ENCODE data around the gene RAD51B.
A peak's percentile ranks its signal among the peaks of the same experiment; 100 is the strongest.
"Not testable (repeated sequence)": the region's sequence is repeated elsewhere in the genome, so short reads cannot be mapped to it uniquely, and the experiment has no call there.

Gene RAD51B

DNA sequence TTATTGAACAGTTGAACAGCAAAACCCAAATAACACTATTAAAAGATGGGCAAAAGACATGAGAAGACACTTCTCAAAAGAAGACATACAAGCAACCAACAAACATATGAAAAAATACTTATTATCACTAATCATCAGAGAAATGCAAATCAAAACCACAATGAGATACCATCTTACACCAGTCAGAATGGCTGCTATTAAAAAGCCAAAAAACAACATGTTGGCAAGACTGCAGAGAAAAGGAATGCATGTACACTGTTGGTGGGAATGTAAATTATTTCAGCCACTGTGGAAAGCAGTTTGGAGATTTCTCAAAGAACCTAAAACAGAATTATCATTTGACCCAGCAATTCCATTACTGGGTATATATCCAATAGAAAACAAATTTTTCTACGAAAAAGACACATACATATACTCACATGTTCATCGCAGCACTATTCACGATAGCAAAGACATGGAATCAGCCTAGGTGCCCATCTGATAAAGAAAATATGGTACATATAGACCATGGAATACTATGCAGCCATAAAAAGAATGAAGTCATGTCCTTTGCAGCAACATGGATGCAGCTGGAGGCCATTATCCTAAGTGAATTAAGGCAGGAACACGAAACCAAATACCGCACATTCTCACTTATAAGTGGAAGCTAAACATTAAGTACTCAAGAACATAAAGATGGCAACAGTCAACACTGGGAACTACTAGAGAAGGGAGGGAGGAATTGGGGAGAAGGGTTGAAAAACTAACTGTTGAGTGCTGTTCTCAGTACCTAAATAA is 367.1 kb downstream of the RAD51B start:
- not testable (repeated sequence) for DNase-seq

DNA sequence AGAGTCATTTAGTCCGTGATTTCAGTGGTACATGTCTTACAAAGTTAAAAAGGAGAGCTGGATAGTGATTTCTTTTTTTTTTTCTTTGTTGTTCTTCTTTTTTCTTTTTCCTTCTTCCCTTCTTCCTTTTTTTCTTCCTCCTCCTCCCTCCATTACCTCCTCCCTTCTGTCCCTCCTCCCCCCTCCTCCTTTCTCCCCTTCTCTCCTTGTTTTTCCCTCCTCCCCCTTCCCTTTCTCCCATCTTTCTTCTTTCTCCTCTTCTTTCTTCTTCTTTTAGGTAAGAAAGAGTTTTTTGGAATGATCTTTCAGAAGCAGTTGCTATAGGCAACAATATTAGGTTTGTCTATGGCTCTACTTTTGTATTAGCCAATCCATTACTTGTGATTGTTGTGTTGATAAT is 368.6 kb downstream of the RAD51B start:
- DNase-seq, result no peak

DNA sequence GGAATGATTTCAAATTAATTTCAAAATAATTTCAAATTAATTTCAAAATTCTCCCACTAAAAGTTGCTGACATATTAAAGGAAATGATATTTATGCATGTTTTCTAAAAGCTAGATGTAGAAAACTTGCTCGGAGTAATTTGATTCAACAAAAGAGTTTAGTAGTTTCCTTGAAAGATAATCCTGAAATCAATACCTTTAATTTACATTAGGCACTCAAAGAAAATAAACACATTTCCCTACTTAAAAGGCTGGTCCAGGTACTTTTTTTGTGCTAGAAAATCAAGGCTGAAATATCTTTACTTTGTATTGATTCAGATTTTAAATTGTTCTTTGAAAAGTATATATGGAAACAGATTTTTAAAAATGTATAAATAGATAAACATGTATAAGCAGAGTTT is 370.5 kb downstream of the RAD51B start:
- DNase-seq, result no peak

DNA sequence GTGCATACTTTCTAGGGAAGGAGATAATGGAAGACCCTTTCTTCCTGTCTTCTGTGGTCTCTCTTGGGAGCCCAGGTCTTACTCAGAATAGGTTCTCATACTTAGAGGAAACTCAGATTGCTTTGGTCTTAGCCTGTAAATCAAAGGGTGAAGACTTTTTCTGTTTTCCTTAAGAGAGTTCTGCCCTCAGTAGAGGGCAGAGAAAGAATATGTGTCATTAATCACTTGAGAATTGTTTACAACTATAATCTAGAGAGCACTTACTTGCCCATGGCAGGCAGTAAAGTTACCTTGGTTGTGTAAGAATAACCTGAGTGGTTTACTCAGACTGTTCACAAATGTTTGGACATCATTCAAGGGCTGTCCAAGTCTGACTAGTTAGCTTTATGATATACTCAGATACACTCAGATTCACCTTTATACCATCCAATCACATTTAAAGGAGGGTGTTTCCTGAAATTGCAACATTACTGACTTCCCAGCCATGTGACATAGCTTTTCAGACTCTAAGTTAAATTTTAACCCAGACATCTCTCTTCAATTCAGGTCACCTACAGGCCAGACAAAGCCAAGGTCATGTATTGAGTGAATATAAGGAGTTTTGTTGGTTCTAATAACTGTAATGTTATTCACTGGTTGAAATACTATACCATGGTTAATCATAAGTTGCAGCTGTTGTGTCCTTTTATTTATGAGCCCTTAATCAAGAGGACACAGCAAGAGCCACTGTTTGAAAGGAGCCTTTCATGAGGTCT is 372.2 kb downstream of the RAD51B start:
- DNase-seq, result no peak

DNA sequence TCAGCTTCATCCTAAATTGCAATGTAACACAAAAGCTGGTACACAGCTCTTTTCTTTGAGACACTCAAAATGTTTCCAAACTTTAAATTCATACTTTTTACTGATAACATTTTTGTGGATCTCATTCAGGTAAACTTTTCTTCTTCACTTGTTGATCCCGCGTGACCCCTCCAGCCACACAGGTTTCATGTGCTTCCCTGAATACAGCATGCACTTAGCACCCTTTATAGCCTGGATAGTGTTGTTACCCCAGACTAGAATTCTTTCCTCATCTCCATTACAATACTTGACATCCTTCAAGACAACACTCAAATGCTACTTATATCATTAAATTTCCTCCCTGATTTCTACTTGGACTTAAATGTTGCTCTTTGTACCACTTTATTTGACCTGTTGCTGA is 373.4 kb downstream of the RAD51B start:
- no peak for DNase-seq

DNA sequence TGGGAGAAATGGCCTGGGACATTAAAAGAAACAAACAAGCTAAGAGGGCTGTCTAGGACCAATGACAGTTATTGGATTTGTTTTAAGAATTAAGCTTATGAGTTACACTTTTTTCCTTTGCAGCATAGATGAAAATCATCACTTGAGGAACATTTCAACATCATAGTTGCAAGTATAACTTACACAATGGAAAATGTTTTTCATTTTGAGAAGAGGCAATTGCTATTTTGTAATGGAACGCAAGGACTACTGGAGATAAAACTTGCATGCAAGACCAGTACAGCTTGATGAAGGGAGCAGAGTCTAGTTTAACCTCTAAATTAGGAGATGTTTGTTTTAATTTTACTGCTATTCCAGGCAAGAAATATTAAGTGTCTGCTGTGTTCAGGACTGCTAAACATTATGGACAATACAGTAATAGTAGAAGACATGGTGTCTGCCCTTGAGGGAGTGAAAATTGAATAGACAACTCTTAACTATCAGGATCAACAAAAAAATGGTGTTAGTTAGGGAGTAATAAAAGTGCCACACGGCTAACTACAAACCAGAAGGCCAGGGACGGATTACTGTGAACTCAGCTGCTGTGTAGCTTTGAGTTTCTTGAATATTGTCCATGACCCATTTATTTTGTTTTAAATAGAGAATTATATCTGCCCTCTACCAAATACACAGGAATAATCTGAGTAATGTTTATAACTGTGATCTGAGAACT is 374.5 kb downstream of the RAD51B start:
- DNase-seq, result no peak

GRCh38 chr14:68195126-68195525 is 375.5 kb downstream of the RAD51B start:
- DNase-seq, result no peak

DNA sequence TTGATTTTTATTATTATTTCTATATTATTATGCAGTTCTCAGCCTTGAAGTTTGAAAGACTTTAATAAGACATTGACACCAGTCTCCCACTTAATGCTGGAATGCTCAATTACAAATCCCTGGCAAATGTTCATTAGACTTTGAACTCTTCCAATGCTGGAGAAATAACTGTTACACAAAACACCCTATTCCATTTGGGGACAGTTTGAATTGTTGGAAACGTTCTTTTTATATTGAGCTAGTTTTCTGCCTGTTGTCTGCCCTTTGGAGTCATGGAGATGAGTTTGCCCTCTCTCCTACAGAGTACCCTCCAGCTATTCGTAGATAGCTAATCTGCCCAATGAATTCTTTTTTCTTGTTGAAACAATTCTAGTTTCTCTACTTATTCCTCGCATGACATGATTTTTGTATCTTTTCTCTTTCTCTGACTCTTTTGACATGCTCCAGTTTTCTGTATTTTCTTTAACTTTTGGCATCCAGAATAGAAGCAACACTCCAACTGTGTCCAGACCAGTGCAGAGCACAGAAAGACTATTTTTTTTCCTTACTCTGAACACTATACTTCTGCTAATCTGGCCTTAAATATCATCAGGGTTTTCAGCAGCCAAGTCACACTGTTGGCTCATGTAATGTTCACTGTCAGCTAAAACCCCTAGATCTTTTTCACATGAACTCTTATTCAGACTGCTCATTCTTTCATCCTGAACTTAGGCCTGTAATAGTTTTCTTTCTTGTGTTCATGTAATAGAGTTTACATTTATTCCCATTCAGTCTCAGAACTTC is 379.3 kb downstream of the RAD51B start:
- no peak for DNase-seq

DNA sequence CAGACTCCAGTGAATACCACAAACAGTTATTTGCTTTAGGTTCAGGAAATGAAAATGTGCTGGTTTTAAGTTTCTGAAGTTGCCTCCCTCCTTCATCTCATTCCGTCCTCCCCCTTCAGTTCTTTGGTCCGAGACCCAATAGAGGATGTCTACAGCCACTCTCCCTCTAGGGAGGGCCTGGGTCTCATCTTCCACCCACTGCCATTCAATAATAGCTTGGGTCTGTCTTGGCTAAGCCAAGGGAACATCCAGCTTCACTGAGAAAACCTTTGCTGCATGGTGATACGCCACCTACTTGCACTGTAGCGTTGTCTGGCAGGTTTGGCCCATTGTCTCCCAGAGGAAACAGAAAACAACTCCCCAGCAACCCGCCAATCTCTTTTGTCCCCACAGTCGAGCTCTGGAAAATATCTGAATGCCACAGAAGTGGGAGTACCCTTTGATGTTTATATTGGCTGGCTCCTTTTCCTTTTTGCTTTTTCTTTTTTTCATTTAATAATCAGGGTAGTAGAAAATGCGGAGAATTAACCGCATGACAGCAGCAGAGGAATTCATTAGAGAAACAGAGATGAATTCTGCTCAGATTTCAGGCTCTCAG is 380.1 kb downstream of the RAD51B start:
- peak; percentile 73 for DNase-seq

DNA sequence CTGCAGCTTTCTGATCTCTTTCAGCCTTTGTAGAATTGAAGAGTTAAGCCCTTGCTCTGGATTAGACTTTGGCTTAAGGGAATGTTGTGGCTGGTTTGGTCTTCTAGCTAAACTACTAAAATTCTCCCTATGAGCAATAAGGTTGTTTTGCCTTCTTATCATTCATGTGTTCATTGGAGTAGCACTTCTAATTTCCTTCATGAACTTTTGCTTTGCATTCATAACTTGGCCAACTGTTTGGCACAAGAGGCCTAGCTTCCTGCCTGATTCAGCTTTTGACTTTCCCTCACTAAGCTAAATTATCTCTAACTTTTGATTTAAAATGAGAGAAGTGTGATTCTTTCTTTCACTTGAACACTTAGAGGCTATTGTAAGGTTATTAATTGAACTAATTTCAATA is 384.3 kb downstream of the RAD51B start:
- no peak for DNase-seq

DNA sequence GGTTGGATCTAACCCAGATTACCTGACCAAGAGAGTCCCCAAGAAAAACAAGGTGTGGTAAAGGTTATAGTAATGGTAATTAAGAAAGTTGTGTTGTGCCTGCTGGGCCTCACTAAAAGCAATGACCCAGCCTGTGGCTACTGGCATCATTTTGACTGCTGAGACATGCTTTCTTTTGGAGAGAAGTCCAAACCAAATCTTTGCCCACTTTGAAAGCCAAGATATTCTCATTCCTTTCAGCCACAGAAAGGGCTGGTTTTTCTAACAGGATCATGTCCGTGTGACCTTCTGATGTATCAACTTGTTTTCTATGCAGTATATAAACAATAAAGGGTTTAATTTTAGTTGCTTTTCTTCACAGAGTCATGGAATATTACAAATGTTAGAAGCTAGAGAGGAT is 388.6 kb downstream of the RAD51B start:
- DNase-seq, result no peak

DNA sequence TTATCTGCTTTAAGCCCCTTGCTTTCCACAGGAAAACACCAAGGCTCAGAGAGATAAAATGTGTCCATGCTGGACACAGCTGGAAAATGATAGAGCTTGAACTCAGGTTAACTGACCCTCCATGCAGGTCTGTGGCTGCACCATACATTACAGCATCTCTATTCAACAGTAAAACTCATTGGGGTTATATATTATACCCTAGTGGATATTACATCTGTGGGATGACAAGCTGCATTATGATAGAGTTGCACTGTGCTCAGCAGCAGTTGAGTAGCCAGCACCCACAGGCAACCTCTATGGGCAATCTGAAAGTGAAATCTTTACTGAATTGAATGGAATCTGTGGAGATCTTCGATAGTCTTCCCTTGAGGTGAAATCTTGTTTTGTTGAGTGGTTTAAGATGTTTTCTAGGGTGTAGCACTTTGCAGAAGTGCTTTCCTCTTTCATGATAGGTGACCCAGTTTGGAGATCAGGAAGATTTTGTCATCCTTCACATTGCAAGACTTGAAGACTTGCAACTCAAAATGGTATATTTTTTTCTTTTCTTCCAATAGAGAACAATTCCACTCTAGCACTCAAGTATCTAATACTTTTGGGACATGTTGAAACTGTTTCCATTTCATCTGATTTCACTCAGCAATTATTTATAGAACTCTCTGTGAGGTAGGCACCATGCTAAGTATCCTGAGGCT is 389.2 kb downstream of the RAD51B start:
- DNase-seq, result no peak

DNA sequence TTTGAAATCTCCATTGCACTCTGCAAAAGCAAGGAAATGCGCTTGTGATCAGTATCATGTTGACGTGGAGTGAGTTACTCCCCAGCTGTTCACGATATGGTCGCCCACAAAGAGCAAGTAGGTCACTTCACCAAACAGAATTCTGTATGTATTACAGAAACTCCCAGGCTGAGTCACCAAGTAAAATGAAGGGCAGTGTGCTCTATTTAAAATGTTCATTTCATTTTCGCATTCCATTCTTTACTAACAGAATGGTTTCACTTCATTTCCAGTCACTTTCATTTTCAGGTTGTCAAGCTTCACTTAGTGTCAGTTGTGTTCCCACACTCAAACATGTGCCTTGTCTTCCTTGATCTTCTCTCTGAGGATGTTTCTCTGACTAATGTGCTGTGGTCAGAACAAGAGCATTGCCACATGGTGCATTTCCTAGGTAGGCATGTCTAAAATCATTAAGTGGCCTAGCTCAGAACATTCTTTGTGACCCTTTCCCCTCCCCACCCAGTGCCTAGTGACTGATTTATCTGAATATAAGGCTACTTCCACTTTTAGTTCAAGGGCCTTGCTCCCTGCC is 391.2 kb downstream of the RAD51B start:
- DNase-seq, result no peak

DNA sequence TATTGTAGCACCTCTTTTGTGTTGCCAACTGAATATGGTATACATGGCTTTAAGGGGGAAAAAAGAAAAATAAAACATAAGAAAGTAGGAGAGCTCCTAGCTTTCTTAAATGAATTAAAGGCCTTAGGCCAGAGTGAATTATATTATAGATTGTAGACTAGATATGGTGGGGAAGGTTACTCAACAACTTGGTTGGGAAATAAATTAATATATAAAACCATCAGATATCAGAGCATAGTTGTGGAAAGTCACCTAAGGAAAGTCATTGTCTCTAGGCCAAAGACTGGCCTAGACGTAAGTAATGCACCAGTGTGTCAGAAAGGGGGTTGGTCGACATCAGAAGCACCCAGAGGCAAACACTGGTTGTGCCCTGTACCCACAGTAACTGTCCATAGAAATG is 391.8 kb downstream of the RAD51B start:
- no peak for DNase-seq

- DNase-seq, result no peak
Measured at GRCh38 chr14:68211886-68212285, 392.3 kb downstream of the RAD51B start.

GRCh38 chr14:68212361-68212760 is 392.8 kb downstream of the RAD51B start:
- DNase-seq, result no peak

DNA sequence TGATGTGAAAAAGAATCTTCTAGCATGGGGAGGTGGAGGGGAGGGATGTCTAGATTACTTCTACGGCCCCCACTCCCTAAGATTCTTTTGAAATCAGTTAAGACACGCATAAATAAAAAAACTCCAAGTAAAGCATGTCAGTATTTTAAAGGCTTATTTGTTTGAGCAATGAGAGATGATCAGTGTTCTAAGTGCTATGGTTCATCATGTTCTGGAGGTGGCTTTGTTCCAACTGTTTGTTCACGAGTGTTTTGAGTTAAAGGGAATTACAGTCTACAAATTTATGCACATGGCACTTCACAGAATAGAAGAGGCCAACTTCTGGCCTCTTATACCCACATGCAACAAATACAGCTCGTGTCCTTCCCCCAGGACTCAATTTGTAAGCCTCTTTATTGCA is 394.9 kb downstream of the RAD51B start:
- no peak for DNase-seq

- DNase-seq, result no peak
Measured at GRCh38 chr14:68215629-68216028, 396.1 kb downstream of the RAD51B start.

GRCh38 chr14:68216079-68216478 is 396.5 kb downstream of the RAD51B start:
- DNase-seq, result no peak

DNA sequence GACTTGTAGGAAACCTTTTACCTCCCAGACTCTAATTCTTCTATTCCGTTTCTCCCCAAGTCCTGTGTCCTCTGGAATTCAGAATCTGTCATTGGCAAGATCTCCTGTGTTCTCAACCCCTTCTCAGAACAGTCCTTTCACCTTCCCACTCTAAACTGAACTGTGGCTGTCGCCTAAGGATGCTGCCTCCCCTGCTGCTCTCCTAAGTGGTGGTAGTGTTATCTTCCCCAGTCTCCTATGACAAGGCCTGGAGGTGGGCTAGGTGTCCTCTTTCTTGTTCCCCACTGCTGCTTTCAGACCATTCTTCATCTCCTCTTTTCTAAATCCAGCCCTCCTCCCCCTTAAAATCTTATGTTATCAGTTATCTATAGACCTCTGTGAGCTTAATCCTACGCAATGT is 397.4 kb downstream of the RAD51B start:
- DNase-seq, result no peak

DNA sequence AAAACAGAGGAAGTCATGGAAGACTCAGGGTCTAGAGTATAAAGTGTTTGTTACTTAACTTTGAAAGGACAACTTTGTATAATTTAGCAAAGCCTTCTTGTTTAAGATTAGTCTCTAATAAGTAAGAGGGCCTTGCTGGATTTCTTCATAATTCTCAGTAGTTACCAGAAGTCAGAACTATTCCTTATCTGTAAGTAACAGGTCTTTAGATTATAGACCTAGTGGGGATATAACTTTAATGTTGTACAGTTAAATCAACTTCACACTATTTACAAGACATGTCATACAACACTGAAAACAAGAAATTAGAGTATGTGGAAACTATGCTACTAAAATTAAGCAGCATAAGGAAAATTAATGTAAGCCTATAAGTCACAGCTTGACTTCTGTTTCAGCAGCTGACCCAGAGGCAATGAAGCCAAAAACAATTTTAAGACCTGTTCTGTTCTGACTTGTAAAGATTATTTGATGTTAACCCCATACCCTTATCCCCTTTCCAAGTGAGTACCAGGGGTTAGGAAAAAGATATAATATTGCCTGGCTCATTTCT is 398.3 kb downstream of the RAD51B start:
- no peak for DNase-seq
